Cardiac fibroblast (primary cell): ENCODE measurements around the gene BCL2L13.

Experiments used
- DNase-seq, 2 donors: peaks; one replicate each; pipeline versions ENCODE4 v3.0.0 to v3.0.0-alpha.2; 2010; ENCODE audit warnings: low read depth in 2 of 2
- H3K4me3 ChIP-seq, 2 donors: replicated peaks in 1 of 2; 1 replicate in 1 of 2; 2 replicates in 1 of 2; pipeline ENCODE4 v1.5.1; 2011; ENCODE audit warnings: low read depth in 2 of 2, low read length in 2 of 2, mild to moderate bottlenecking in 2 of 2, moderate library complexity in 1 of 2
- TF ChIP-seq, protein P1 (sequence below): IDR thresholded peaks from one replicate; pipeline ENCODE4 v1.5.1; 2011; ENCODE audit warnings: low read depth, mild to moderate bottlenecking, low read length, inconsistent platforms

Gene BCL2L13

DNA sequence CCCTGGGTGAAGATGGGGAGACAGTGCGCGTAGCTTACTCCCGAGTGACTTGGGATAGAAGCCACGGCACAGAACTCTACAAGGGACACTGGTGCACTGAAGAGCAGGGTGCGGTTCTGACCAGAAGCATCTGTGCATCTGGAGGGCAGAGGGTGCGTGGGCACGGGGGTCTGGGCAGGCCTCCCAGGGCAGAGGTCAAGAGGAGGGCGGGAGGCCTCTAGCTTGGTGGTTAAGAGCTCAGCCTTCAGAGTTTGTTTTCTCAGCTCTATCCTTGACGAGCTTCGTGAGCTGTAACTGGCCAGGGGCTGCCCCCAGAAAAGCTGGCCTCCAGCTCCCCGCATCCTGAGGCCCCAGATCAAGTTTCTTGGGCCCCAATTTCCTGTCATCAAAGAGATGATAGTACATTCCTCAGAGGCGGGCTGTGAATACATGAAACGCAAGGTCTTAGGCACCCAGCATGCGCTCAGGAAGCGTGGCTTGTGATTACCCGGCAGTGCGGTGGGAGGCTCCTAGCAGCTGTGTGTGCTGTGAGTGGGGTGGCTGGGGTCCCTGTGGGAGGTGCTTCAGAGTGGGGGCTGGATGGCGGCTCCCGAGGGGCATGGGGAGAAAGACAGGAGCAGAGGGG, 141.7 kb downstream of the BCL2L13 start:
- DNase-seq = no peak
- H3K4me3 ChIP-seq = no peak overlapping the region
- TF ChIP-seq, protein P1, sequence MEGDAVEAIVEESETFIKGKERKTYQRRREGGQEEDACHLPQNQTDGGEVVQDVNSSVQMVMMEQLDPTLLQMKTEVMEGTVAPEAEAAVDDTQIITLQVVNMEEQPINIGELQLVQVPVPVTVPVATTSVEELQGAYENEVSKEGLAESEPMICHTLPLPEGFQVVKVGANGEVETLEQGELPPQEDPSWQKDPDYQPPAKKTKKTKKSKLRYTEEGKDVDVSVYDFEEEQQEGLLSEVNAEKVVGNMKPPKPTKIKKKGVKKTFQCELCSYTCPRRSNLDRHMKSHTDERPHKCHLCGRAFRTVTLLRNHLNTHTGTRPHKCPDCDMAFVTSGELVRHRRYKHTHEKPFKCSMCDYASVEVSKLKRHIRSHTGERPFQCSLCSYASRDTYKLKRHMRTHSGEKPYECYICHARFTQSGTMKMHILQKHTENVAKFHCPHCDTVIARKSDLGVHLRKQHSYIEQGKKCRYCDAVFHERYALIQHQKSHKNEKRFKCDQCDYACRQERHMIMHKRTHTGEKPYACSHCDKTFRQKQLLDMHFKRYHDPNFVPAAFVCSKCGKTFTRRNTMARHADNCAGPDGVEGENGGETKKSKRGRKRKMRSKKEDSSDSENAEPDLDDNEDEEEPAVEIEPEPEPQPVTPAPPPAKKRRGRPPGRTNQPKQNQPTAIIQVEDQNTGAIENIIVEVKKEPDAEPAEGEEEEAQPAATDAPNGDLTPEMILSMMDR = no peak
